SKM-1 treated with dmso at 0.1 percent for 144 hours (cell line): ENCODE results near the gene TNS3.
"Not testable (repeated sequence)": the region's sequence is repeated elsewhere in the genome, so short reads cannot be mapped to it uniquely, and the experiment has no call there.

ENCODE experiments used
- DNase-seq: peaks from one replicate; lab custom pipeline; 2025; ENCODE audit not compliant: unreplicated experiment; lab: John Stamatoyannopoulos, UW

TNS3 gene

DNA sequence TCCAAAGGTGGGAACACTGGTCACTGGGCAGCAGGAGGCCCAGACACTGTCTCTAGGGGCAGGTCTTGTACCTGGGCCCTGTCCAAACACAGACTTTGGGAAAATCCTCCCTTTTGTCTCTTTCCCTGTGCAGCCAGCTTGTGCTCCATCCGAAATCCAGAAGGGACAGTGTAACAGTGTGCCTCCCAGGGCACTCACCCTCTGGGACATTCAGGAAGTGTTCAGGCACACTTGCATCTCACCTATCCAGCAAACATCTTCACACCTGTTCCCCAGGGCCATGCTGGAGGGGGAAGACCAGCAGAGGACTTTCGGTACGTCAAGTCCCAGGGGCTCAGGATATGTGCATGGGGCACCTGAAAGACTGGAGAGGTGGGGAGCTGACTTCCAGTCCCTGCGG is 38.9 kb downstream of the TNS3 start:
- DNase-seq, result no peak

DNA sequence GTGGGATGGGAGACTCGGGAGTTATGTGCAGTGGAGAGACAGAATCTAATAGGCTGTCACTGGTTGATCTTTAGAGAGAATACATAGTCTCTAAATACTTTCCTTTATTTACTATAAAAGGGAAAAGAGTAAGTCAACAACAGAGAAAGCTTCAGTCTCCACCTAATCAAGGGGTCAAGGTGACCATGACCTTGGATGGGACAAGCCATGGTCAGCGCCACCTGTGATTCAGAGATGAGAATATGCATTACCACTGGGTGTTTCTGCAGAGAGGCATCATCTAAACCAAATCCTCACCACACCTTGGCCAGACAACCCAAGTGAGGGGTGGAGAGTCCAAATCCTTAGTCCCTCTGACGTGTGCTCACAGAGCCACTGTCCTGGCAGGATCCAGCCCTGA is 39.9 kb downstream of the TNS3 start:
- DNase-seq, result no peak

DNA sequence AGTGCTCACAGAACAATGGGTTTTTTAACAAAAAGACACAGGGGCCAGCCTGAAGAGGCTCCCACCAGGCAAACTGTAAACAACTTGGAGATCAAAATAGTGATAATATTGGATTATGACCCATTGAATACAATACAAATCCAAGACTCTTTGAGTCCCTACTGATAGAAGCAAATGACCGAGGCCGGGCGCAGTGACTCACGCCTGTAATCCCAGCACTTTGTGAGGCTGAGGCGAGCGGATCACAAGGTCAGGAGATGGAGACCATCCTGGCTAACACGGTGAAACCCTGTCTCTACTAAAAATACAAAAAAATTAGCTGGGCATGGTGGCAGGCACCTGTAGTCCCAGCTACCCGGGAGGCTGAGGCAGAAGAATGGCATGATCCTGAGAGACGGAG is 40.4 kb downstream of the TNS3 start:
- not testable (repeated sequence) for DNase-seq

DNA sequence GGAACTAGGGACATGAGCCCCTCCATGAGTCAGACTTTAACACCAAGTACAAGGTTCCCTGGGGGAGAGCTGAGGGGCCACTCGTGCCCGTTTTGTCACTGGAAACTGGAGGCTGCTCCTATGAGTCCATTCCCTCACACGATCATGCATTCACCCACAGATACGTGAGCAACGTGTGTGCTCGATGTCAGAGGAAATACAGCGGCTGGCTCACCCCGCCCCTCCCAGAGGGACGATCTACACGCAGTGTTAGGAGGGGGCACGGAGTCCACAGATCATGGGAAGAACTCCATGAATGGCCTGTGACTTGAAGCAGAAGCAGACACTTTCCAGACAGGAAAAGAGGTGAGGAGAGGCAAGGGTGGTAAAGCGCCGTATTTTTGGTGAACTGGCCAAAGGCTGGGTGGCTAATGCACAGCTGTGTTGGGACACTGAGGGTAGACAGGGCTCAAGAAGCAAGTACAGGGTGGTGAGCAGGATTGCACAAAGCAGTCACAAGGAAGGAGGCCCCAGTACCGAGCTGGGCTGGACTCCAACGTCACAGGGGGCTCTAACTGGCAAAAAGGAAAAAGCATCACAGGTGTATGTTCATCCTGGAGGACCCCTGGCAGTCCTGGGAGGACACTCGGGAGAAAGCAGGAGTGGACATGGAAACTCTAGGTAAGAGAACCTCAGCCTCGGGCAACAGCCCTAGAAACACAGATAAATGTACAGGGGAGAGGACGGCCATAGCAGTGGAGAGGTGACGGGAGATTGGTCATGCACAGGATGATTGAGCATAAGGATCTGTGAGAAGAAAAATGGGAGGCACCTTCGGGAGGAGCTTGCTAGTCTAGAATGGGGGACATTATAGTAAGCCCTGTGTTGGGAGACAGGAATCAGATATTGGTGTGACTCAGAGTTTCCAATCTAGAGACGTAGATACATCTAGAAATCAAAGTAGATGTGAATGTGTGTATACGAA is 41.2 kb downstream of the TNS3 start:
- DNase-seq, result no peak

DNA sequence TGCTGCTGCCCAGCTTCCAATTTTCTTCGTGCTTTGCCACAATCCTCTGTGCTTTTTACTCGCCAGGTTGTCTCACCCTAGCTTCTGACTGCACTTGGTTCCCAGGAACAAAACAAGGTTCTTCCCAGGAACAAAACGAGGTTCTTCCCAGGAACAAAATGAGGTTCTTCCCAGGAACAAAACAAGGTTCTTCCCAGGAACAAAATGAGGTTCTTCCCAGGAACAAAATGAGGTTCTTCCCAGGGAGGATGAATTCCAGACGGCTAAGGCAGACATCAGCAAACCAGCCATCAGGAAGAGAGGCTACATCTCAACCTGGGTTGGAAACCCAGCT is 41.9 kb downstream of the TNS3 start:
- DNase-seq, result no peak

DNA sequence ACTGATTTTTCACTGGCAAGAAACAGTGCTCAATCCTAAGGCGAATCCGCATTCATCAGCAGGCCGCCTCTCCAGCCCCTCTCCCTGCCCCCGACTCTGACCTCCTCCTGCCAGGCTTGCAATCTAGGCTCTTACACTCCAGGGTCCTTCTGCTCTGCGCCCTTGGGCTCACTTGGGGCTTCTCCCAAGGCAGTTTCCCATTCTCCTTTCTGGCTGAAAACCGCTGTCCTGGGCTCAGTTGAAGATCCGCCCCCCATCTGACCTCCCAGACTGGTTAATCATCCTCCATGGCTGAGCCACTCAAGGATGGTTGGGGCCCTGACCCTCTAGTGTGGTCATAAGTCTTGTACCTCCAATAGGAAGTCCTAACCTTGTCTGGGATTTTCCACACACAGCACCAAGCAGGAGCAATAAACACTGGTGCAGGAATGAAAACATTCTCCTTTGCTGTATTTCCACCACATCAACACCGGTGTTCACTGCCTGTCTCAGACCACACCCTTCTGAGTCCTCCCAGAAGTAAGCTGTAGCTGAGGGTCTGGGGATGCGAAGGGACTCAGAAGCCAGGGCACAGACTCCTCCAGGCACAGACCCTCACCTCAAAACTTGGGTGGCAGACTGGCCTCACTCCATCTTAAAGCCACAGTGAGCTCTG is 42.4 kb downstream of the TNS3 start:
- no peak for DNase-seq

DNA sequence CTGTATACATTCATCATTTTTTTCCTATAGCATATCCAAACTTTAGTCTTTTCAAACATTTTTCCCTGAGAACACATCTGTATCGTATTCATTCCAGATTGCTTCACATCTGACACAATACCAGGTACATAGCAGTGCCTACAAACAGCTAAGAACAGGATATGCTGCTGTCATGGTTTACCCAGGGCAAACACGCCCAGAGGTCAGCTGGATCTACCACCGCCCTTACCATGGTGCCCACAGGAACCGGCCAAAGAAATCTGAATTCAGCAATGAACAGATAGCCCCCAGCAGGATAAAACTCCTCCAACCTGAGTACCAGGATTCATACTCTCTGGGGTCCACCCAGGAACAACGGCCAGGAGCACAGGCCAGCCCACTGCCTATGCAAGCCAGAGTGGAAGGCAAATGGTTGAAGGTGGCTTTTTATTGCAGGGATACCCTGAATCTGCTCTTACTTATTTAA is 43.0 kb downstream of the TNS3 start:
- no peak for DNase-seq

DNA sequence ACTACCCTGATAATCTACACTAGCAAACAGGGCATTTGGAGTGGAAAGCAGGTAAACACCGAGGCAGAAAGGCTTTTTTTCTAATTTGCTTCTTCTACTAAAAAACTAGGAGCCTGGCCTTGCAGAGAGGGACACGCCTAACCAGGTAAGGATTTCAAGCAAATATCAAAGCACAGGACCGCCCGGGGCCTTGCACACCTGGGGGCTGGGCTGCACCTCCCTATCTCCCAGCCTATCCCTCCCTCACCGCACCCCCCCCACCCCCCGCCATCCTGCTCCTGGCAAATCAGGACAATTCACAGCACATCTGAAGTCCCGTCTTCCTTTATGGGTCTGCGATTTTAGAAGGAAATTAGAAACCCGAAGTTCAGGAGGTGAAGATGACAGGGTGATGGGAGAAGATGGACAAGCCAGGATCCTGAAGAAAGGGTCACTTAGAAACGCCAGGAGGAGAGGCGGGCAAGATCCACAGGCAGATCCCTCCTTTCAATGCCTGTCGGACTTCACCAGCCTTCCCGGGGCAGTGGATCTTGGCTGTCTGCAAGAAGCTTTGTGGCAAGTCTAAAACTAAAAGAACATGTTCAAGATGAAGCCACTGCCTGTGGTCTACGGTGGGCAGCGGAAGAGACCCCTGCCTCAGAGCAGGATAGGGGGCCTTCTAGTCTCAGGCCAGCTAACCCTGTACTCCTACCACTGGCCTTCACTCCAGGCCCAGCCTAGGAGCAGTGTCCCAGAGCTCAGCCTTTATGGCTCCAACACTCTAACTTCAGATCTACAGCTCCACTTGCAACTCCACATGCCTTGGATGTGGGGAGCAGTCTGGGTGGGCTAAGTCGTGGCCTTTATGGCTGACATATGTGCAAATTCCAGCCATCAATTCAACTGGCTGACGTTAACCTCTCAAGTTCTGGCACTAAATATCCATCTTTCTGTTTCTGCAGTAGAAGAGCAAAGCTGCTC is 43.9 kb downstream of the TNS3 start:
- DNase-seq, result no peak

DNA sequence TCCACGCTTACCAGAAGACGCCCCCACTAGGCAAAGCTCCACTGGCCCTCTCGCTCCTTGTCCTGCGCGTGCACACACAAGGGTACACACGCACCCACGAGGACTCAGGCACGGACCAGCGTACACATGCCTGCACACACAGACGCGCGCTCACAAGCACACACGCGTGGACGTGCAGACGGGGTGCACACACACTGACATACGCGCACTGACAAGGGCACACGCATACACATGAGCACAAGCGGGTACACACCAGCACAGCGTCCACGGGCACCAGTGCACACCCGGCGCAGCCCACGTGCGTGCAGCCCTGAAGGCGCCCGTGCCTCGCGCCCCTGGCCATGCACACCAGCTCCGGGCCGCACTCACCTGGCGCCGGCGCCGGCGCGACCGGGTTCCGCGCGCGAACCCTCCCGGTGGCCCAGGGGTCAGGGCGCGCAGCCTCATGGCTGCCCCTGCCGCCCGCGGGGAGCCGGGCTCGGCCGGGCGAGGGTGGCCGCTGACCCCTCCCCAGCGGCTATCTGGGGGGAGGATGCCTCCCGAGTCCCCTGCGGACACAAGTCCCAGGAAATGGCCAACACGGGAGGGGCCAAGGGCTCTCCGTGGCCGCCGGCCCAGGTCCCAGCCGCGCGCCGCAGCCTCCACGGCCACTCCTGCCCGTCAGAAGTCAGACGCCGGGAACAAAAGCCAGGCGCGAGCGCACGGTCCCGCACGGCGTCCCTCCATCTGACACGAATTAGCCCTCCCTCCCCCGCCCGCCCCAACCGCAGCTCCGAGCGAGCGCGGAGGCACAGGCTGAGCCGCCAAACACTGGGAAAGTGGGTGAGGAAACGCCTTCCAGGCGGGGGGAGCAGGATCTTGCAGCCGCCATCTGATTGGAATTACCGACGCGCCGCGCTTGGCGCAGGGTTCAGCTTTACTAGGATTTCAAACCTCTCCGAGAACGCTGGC is 45.0 kb downstream of the TNS3 start:
- DNase-seq, result no peak

DNA sequence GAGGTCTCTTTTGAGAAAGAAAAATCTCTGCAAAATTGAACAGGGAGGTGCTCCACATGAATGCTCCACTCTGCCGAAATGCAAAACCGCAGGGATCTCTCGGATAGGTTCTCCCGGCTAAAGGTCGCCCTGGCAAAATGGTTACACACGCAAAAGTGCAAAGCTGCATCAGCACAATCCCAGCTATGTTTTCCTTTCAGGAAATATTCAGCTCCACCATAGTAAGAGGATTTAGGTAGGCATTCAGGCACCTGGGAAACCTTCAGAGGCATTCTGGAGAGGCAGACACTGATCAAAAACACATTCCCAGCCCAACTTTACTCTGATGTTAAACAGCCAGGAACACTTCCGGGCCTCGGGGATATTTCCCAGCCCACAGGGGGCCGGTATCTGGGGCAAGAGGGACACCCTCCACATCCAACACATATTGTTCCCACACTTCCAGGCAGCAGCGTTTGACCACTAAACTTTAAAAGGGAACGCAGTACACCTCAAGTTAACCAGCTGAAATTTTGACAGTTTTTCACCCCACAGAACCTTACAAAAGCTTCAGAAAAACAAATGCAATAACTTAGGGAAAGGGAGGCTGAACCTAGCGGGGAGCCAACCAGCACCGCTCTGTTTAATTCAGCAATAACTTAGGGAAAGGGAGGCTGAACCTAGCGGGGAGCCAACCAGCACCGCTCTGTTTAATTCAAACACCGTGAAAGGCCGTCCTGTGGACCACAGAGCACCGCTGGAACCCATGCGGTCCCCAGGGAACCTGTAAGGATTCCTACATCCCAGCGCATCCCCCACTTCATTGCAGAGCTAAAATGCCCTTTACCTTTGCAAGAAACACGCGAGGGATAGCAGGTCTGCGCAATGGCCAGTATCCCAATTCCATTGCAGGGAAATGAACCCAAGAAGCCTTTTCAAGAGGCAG is 45.9 kb downstream of the TNS3 start:
- no peak for DNase-seq

DNA sequence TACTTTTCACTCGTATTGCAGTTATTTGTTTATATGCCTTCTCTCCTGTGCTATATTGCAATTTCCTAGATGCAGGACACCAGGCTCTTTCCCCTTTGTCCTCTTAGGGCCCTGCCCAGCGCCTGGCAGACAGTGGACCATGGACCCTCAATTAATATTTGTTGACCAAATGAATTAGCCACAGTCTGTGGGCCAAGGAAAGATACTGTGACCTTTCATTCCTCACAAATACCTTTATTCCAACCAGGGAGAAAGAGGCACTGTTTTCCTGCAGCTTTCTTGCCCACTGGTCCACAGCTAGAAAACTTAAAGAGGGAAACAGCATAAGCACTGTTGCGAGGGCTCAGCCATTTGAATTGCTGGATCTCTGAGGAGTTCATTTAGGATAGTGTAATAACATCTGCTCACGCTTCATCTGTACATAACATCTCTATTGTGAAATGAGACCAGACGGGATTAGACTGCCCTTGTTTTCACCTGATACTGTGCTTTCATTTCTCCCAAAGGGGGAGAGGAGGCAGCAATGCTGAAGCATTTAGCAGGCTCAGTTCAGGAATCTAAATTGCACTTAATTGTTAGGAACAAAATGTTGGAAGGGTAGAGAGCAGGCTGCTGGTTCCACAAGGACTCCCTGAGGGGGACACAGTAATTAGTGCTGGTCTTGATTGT is 46.7 kb downstream of the TNS3 start:
- no peak for DNase-seq

DNA sequence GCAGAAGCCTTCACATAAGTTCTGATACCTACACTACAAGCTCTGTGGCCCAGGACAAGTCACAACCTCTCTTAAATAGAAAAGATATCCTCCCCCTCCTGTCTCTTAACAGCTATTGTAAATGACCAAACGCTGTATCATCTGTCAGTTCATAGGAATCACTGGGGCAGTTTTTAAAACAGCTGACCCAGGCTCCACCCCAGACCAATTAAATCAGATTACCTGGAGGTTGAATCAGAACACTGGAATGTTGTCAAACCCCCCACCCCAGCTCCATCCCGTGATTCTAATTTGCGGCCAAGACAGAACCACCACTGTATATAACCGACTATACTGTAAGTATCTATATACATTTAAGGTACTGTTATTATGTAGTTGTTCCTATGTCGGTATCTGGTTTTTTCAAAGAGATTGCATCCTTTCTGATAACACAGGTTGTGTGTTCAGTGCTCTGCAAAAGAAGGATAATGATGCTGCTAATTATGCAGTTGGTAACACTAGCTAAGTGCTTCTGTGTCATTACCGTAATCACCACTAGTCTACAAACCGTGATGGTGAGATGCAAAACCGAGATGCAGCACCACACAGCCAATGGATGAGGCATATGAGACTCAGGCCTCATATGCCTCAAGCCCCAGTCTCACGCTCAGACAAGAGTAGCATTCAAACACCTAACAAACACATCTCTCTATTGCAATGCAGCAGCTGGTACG is 47.4 kb downstream of the TNS3 start:
- no peak for DNase-seq

DNA sequence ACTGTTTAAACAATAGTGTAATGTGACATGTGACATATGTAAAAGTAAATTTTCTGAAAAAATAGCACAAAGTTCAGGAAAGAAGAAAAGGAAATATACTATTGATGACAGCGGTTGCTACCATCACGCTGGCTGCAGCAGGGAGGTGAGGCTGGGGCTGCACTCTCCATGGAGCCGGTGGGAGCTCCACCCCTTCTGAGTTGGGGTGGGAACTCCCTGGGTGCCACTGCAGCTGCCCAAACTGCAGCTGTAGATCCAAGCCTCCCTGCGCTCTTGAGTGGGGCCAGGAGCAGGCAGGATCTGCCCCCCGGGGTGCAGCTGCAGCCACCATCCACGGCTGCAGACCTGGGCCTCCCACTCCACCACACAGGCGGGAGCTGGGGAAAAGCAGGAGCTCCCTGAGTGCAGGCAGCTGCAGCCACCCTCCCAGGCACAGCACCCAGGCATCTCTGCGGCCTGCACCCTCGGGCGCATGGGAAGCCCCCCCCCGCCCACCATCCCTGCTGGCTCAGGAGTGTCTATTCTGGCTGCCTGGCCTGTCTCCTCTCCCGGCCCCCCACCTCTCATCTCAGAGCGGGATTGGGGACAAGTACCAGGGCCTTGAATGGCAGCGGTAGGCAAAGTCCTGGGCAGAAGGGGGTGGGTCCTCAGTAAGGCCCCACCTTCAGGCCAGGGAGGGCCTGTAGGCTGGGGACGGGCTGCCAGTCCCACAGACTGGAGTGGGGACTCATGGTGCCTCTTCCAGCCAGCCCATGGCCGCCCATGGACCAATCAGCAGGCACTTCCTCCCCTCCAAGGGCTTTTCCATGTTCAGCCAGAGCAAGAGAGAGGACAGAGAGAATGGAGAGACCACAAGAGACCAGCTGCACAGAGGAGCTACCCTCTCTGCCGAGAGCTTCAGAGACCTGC is 50.1 kb downstream of the TNS3 start:
- DNase-seq, result no peak

DNA sequence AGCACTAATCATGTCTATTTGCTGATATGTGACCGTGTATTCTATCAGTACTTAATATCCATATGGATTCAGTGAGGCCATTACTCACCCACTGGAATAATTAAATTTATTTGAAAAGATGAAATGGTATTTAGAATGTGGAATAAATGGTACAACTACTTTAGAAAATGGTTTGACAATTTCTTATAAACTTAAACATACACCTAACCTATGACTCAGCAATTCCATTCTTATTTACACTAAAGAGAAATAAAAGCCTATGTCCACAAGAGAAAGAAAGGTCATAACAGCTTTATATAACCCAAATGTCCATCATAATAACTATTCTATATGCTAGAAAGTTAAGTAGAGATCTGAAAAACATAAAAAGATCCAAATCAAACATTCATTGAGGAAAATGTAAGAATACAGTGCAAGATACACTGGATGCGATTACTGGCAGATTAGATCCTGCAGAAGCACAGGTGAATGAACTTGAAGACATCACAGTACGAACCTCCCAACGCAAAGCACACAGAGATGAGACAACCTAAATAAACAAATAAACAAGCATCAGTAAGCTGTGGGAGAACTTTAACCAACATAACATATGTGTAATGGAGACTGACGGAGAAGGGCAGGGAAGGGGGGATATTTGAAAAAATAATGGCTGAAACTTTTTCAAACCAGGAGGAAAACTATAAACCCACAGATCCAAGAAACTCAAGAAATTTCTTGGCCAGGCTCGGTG is 51.9 kb downstream of the TNS3 start:
- no peak for DNase-seq

DNA sequence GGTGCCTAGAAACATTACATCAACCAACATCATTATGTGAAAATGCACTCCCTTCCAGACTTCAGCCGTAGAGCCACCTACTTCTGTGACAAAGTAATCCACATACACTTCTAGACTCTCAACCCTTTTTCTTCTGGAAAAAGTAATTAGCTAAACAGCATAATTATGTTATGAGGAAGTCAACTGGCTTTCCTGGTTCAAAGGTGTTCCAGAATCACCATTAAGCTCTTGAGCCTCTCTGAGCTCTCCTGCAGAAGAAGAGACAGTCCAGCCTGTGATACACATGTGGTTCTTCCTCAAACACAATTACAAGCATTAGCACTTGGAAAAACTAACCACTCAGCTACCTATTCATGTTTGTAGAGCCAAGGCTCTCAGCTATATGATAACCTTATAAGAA is 52.5 kb downstream of the TNS3 start:
- DNase-seq, result no peak

DNA sequence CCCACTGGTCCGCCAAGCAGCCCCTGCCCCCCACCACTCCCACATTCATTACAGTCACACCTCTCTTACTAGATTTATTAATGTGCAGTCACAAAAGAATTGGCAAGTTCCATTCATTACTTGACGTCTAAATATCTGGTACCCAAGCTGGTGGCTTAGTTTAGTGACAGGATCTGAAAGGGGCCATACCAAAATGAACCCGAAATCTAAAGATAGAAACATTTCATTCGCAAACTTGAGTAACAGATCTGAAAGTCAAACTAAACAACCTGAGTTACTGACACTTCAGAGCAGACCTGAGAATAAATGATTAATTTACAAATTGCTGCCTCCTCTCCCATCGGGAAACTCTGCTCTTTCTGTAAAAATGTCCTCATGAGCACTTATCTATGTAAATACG is 53.4 kb downstream of the TNS3 start:
- no peak for DNase-seq
